ENCODE data around the gene EXO1.

EXO1 gene

DNA sequence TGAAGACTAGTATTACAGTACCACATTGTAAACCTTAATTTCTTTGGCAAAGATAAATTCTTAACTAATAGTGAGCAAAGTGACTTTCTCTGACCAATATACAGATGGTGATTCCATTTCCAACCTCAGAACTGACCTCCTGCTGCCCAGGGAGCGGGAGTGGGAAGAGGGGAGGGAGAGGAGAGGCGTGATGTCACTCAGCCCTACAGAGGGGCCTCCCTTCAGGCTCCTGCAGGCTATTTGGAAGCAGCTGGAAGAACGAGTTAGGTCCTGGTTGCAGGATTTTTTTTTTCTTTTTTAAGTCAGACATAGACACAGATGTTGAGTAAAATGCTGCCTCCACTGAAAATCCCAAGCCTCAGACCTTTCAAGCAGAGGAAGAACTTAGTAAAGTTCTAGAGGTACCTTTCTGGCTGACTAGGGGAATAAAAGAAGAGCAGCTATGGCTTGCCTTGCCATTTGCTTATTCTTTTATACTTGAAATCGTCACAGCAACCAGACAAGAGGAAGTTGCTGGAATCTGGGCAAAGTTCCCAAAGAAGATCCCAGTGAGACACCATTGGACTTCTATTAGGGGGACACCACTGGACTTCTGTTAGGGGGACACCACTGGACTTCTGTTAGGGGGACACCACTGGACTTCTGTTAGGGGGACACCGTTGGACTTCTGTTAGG, 54.5 kb downstream of the EXO1 start:
- DNase-seq (ENCODE audit: low spot score) = no peak
- TF ChIP-seq, protein P1, sequence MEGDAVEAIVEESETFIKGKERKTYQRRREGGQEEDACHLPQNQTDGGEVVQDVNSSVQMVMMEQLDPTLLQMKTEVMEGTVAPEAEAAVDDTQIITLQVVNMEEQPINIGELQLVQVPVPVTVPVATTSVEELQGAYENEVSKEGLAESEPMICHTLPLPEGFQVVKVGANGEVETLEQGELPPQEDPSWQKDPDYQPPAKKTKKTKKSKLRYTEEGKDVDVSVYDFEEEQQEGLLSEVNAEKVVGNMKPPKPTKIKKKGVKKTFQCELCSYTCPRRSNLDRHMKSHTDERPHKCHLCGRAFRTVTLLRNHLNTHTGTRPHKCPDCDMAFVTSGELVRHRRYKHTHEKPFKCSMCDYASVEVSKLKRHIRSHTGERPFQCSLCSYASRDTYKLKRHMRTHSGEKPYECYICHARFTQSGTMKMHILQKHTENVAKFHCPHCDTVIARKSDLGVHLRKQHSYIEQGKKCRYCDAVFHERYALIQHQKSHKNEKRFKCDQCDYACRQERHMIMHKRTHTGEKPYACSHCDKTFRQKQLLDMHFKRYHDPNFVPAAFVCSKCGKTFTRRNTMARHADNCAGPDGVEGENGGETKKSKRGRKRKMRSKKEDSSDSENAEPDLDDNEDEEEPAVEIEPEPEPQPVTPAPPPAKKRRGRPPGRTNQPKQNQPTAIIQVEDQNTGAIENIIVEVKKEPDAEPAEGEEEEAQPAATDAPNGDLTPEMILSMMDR (IDR thresholded peaks at IDR 0.05; ENCODE audit: extremely low read depth, insufficient read depth, missing control alignments) = no peak
- in situ Hi-C loops (cut with MboI; ENCODE audit: low pct_unique_long_range_greater_than_20kb, low sequenced_read_pairs, unreplicated experiment) = no loop called here

DNA sequence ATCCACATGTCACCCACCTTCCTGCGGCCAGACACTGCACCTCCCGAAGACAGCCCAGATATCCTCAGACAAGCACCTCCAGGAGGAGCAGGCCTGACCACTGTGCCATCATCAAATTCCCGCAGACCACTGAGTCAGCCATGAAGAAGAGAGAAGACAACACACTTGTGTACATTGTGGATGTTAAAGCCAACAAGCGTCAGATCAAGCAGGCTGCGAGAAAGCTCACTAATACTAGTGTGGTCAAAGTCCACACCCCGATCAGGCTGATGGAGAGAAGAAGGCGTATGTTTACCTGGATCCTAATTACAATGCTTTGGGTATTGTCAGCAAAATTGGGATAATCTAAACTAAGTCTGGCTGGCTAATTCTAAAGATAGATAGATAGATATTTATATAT, 68.2 kb downstream of the EXO1 start:
- in situ Hi-C loops (cut with MboI; ENCODE audit: low pct_unique_long_range_greater_than_20kb, low sequenced_read_pairs, unreplicated experiment) = no loop called here
- TF ChIP-seq, protein P1 (IDR thresholded peaks at IDR 0.05; ENCODE audit: extremely low read depth, insufficient read depth, missing control alignments) = no peak
- DNase-seq (ENCODE audit: low spot score) = no peak

DNA sequence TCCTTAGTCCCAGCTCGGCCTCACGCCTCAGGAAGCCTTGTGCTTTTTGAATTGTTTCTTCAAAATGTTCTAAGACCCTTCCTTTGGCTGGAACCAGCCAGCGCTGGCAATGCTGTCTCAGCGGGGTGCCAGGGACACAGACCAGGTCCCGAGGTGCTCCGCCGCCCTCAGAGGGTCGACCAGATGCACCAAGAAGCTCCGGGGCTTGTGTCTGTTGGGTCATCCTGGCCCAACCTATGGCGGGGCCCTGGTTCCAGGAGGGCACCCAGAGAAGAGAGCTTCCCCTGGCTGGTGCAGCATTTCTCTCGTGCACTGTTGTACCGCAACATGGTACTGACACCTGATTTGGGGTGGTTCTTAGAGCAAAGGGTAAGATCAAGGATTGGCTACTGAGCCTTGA, 69.5 kb downstream of the EXO1 start:
- in situ Hi-C loops (cut with MboI; ENCODE audit: low pct_unique_long_range_greater_than_20kb, low sequenced_read_pairs, unreplicated experiment) = no loop called here
- TF ChIP-seq, protein P1 (IDR thresholded peaks at IDR 0.05; ENCODE audit: extremely low read depth, insufficient read depth, missing control alignments) = no peak
- no peak for DNase-seq (ENCODE audit: low spot score)

DNA sequence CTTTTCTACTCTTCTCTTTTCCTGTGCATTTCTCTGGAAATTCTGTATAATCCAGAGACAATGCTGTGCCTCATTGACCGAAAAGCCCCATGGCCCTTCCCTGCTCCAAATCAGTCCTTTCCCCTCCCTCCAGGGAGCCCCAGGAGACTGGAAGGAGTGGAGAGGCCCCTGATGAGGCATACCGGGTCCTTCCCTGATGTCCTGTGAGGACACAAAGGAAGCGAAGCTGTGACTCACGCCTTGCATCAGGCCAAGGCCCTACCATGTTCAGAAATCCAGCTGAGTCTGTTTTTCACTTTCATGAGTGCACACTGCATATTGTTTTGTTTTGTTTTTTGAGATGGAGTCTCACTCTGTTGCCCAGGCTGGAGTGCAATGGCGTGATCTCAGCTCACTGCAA, 70.9 kb downstream of the EXO1 start:
- DNase-seq (ENCODE audit: low spot score) = no peak
- TF ChIP-seq, protein P1 (IDR thresholded peaks at IDR 0.05; ENCODE audit: extremely low read depth, insufficient read depth, missing control alignments) = no peak
- in situ Hi-C loops (cut with MboI; ENCODE audit: low pct_unique_long_range_greater_than_20kb, low sequenced_read_pairs, unreplicated experiment) = no loop called here

DNA sequence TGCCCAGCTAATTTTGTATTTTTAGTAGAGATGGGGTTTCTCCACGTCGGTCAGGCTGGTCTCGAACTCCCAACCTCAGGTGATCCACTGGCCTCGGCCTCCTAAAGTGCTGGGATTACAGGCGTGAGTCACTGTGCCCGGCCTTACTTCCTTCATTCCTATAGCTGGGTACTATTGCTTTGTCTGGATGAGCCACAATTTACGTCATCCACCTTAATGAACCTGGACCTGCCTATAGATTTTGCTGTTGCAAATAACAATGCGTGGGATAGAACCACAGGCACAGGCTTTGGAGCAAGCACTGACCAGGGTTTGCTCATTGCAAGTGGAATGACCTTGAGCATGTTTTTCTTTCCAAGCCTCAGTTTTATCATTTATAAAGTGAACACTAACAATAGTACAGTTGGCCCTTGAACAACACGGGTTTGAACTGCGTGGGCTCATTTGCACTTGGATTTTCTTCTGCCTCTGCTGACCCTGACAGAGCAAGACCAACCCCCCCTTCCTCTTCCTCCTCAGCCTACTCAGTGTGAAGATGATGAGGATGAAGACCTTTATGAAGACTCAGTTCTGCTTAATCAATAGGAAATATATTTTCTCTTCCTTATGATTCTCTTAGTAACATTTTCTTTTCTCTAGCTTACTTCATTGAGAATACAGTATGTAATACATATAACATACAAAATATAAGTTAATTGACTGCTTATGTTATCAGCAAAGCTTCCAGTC, 76.2 kb downstream of the EXO1 start:
- in situ Hi-C loops (cut with MboI; ENCODE audit: low pct_unique_long_range_greater_than_20kb, low sequenced_read_pairs, unreplicated experiment) = no loop called here
- TF ChIP-seq, protein P1 (IDR thresholded peaks at IDR 0.05; ENCODE audit: extremely low read depth, insufficient read depth, missing control alignments) = no peak
- DNase-seq (ENCODE audit: low spot score) = no peak

DNA sequence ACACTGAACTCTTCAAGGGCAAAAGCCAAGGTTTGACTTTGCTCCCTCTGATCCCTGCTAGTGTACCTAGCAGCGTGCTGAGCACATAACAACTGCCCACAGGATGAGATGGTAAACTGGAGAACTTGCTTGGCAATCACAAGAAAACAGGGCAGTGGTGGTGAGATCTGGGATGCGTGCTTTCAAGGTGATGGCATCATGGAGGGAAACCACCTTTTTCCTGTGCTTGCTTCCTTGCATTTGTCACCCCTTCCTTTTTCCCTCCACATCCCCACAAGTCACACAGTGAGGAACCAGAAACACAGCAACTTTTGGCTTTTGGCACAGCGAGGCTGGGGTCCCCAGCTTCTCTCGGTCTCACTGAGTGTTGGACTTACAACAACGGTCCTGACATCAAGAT, 78.1 kb downstream of the EXO1 start:
- TF ChIP-seq, protein P1 (IDR thresholded peaks at IDR 0.05; ENCODE audit: extremely low read depth, insufficient read depth, missing control alignments) = no peak
- DNase-seq (ENCODE audit: low spot score) = no peak
- in situ Hi-C loops (cut with MboI; ENCODE audit: low pct_unique_long_range_greater_than_20kb, low sequenced_read_pairs, unreplicated experiment) = no loop called here
